RWPE1 (cell line): ENCODE measurements around the gene PIH1D1.
A peak's percentile ranks its signal among the peaks of the same experiment; 100 is the strongest.

Experiments used
- CTCF ChIA-PET: fragments of 350-600 bp; sonication (Branson Sonifier 250); formaldehyde crosslinking; extraction: SDS; loops from one replicate; lab custom pipeline; 2021; lab: Yijun Ruan, JAX
- POLR2A ChIA-PET: fragments of 400-600 bp; formaldehyde crosslinking; extraction: SDS; loops from one replicate; lab custom pipeline; 2020; ENCODE audit warnings: antibody characterized with exemption; ENCODE audit not compliant: low non-redundant PET; lab: Yijun Ruan, JAX
- DNase-seq: peaks from one replicate; pipeline ENCODE4 v3.0.0; 2012; ENCODE audit warnings: low spot score
- H3K27ac ChIP-seq: fragments of 450-650 bp; 2 replicates; pipeline ENCODE4 v1.5.1; 2017
- CTCF ChIP-seq: fragments of 450-650 bp; conservative IDR thresholded peaks from 2 replicates; pipeline ENCODE4 v1.5.1; 2017; ENCODE audit warnings: low read depth, mild to moderate bottlenecking

Gene PIH1D1

DNA sequence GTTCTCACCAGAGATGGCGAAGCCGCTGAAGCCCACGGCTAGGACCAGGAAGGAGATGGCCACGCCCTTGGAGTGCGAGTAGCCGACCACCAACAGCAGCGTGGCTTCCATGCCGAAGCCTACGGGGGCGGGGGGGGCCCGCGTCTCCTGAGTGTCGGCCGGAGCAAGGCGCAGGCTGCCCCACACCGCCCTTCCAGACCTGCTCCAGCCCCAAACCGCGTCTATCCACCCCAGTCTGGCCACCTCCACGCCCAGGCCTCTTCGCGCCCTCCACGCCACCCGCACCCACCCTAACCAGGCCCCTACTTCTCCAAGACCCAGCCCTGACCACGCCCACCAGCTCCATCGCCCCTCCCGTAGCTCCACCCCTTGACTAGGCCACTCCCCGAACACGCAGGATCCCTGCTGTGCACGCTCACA is 20.3 kb downstream of the PIH1D1 start:
- POLR2A ChIA-PET = no interaction called here
- CTCF ChIA-PET = interaction anchor here (1.1 kb wide), 1 partner anchor 39 kb away, joined by 3 read pairs; no protein-coding TSS in a partner anchor
- H3K27ac ChIP-seq = no peak overlapping the region
- peak; percentile 34 for DNase-seq
- no peak for TF ChIP-seq CTCF

- ChIA-PET POLR2A (no interaction called here), CTCF (interaction anchor here (1.1 to 1.4 kb wide), 2 partner anchors 36 to 39 kb away, joined by 3 read pairs; no protein-coding TSS in a partner anchor)
- no peak for DNase-seq
- no peak; the same call in 1 of the 2 replicates for TF ChIP-seq CTCF
- no peak overlapping the region for H3K27ac ChIP-seq
Observed at GRCh38 chr19:49430678-49431329, 20.8 kb downstream of the PIH1D1 start.

GRCh38 chr19:49430172-49430677 is 21.4 kb downstream of the PIH1D1 start:
- TF ChIP-seq CTCF = no peak
- ChIA-PET POLR2A (interaction anchor here (0.6 kb wide), 1 partner anchor 38 kb away, joined by 3 read pairs; no protein-coding TSS in a partner anchor), CTCF (interaction anchor here (0.6 to 1.4 kb wide), 4 partner anchors 36 to 1565 kb away, joined by 3 to 6 read pairs (median 3); no protein-coding TSS in a partner anchor)
- no peak for DNase-seq
- no peak overlapping the region for H3K27ac ChIP-seq

DNA sequence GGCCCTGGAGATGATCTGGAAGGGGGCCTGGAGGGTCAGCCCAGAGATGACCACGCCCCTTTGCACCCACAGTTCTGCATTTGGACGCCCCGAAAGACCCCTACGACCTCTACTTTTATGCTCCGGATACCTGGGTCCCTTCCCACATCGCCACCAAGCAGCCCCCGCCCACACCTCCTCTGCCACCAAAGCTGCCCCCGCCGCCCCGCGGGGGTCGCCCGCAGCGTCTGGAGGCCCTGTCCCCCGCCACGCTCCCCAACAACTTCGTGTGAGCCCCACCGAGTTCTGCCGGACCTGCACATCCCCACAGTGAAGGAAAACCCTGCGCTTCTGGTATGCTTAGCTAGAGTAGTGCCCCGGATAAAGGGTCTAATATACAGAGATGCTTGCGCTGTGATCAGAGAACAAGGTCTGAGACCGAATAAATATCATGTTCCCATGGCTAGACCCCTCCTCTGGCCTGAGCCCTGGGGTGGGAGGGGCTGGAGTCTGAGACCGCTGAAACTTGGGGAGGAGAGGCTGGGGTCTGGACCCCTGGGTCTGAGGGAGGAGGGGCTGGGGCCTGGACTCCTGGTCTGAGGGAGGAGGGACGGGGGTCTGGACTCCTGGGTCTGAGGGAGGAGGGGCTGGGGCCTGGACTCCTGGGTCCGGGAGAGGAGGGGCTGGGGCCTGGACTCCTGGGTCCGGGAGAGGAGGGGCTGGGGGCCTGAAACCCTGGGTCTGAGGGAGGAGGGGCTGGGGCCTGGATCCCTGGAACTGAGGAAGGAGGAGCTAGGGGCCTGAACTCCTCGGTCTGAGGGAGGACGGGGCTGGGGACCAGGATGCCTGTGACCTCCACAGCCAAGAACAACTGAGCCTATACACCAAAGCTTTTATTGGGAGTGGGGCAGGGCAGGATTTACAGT is 22.8 kb downstream of the PIH1D1 start:
- CTCF ChIA-PET = interaction anchor here (0.6 to 1.1 kb wide), 3 partner anchors 9 to 219 kb away, joined by 3 read pairs; no protein-coding TSS in a partner anchor
- POLR2A ChIA-PET = no interaction called here
- DNase-seq = no peak
- TF ChIP-seq CTCF = no peak
- no peak overlapping the region for H3K27ac ChIP-seq

DNA sequence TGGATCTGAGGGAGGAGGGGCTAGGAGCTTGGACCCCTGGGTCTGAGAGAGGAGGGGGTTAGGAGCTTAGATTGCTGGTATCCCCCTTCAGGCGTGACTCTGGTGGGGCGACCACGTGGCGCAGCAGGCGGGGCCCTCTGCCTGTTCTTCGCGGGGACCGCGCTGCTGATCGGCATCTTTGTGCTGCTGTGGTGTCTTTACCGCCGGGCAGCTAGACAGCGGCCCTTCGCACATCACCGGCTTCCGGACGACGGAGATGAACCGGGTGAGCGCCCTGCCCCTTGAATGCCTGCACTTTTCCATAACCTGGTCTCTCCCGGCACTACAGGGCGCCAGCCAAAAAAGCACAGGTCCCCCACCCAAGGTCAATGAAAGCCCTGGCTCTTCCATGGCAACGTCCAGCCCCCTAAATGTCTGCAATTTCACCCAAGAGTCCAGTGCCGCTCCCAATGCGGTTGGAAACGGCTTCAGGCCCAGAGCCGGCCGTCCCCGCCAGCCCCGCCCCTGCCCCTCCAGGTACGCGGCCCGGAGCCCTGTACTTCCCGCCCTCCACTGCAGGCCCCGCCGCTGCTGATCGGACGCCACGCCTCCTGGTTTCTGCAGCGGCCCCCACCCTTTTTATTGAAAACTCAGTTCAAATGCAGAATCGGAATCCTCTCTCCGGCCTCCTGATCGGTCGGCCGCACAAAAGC is 23.6 kb downstream of the PIH1D1 start:
- ChIA-PET POLR2A (no interaction called here), CTCF (interaction anchor here (2.1 kb wide), 1 partner anchor 36 kb away, joined by 7 read pairs; no protein-coding TSS in a partner anchor)
- no peak for TF ChIP-seq CTCF
- DNase-seq = no peak
- H3K27ac ChIP-seq = no peak overlapping the region
